Measurements from ENCODE around the gene AP5B1. TPM values are rescaled to one million over a fixed set of nuclear protein-coding genes. Genes with fewer than 3 reads are reported as not detected.

The AP5B1 gene
- total RNA-seq, 4 donors from 2014 or later, result 2.4 to 17.1 (median 5.7) TPM

DNA sequence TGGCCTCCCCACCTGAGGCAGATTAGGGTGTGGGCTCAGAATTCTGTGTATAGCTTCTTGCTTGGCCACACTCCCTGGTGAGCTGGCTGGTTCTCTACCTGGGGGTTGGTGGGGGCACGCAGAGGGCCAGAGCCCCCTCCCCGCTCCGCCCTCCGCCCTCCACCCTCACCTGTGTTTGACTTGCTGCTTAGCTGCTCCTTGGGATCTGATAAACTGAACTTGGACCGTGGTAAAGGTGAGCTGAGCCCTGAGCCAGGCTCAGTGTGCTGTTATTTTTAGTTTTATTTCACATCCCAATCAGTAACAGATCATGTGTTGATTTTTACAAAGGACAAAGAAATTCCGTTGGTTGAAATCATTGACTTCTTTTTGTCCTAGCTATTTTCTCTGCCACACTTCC is 8.0 kb upstream of the AP5B1 start:
- Histone ChIP-seq H3K4me1 (peaks cover 0 to 8% of the 10 kb centered on the region in 2 donors), H3K27ac (no peak overlapping the region), H3K4me3 (no peak overlapping the region), H3K27me3 (peaks cover 10 to 27% of the 10 kb centered on the region in 2 donors), H3K36me3 (no peaks in the 10 kb centered on the region), H3K9me3 (no peaks in the 10 kb centered on the region)
- no peak for DNase-seq
- intact Hi-C loops (cut with DNase I; ENCODE audit: low total_unique reads), result no loop called here
- TF ChIP-seq, protein P1, sequence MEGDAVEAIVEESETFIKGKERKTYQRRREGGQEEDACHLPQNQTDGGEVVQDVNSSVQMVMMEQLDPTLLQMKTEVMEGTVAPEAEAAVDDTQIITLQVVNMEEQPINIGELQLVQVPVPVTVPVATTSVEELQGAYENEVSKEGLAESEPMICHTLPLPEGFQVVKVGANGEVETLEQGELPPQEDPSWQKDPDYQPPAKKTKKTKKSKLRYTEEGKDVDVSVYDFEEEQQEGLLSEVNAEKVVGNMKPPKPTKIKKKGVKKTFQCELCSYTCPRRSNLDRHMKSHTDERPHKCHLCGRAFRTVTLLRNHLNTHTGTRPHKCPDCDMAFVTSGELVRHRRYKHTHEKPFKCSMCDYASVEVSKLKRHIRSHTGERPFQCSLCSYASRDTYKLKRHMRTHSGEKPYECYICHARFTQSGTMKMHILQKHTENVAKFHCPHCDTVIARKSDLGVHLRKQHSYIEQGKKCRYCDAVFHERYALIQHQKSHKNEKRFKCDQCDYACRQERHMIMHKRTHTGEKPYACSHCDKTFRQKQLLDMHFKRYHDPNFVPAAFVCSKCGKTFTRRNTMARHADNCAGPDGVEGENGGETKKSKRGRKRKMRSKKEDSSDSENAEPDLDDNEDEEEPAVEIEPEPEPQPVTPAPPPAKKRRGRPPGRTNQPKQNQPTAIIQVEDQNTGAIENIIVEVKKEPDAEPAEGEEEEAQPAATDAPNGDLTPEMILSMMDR (IDR thresholded peaks at IDR 0.05), result no peak
- TF ChIP-seq POLR2A (IDR thresholded peaks at IDR 0.05), result no peak

DNA sequence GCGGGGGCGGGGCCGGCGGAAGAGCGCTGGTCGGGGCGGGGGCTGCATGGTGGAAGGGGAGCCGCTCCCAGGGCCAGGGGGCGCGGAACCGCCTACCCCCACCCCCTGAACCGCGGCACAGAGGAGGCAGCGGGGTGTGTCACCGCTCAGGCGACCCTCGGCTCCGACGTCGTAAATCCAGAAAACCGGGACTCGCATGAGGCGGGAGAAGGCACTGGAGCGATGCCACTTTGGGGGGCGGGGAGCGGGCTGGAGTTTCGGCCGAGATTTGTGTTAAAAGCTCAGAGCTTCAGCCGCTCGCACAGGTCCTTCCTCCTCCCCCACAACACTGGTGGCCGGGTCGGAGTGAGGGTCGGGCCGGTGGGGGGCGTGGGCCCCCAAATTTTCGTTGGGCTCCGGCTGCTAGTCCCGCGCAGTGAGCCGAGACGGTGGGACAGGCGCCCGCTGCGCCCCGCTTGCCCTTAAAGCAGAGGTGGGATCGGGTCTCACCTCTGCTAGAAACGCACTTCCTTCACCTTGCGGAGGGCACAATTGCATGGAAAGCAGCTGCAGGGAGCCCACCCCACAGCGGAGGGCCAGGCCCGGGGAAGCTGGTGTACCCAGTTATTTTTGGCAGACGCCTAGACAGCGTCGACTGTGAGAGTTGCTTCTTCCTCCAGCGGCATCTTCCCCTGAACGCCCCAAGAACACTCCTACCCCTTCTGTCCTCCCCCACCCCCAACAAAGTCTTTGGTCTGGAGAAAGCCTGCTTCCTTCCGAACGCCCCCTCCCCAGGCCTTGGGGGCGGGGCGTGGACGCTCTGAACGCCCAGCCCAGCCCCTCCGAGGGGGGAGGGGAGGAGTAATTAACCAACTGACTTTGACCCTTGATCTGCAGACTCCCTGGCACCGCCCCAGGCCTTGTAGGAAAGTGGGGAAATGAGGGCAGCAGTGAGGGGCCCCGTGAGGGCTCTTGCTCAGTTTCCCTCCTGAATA is 7.2 kb upstream of the AP5B1 start:
- H3K9me3 ChIP-seq, result no peaks in the 10 kb centered on the region
- TF ChIP-seq, protein P1 (IDR thresholded peaks at IDR 0.05), result no peak
- TF ChIP-seq POLR2A (IDR thresholded peaks at IDR 0.05), result no peak
- H3K27me3 ChIP-seq, result peaks cover 10 to 27% of the 10 kb centered on the region in 2 donors
- H3K27ac ChIP-seq, result no peak overlapping the region
- intact Hi-C loops (cut with DNase I; ENCODE audit: low total_unique reads), result no loop called here
- H3K4me3 ChIP-seq, result no peak overlapping the region
- H3K36me3 ChIP-seq, result no peaks in the 10 kb centered on the region
- peaks cover 0 to 8% of the 10 kb centered on the region in 2 donors for H3K4me1 ChIP-seq
- DNase-seq, result no peak

DNA sequence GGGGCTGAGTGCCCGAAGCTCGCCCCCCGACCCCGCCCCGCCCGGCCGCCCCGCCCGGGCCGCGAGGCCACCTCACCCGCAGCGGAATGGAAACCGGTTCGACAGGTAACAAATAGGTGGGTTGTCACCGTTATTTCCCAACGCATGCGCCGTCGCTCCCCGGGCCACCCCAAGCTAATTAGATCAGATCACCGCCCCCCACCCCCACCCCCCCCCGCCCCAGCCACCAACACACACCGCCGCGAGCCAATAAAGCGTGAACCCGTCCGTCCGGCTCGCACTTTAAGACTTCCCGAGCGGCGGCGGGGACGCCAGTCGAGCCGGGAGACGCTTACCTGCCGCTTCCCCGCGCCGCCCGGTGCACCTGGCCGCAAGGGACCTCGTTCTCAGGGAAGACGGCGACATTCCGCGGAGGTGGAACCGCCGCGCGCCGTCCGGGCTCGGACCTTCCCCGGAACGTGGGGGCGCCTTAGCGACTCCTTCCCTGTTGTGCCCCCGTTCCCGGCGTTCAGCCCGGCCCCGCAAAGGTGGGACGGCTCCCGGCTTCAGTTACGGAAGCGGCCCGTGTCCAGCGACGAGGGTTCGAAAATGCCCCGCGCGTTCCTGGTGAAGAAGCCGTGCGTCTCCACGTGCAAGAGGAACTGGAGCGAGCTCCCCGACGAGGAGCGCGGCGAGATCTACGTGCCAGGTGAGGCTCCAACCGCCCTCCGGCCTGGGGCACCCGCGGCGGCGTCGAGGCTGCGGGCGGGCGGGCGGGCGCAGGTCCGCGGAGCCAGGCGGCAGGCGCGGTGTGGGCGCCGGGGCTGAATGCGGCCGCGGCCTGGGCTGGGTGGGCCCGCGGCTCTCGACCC is 6.2 kb upstream of the AP5B1 start, which contains the start of gene OVOL1:
Gene OVOL1 (plus strand): TSS at position 278 of the 851 bp plus-strand sequence. CDS start 311 bp downstream, at position 589.
- no peak within 1 kb of the TSS for H3K27ac ChIP-seq
- H3K36me3 ChIP-seq, result no peaks in the 10 kb centered on the region
- H3K4me3 ChIP-seq, result peak within 1 kb of the TSS in 1 of 2 donors; percentile 14
- DNase-seq, result no peak
- intact Hi-C loops (cut with DNase I; ENCODE audit: low total_unique reads), result no loop called here
- peak in 1 of 2 donors; percentile 9 for TF ChIP-seq POLR2A (IDR thresholded peaks at IDR 0.05)
- TF ChIP-seq, protein P1 (IDR thresholded peaks at IDR 0.05), result no peak
- H3K9me3 ChIP-seq, result no peaks in the 10 kb centered on the region
- H3K4me1 ChIP-seq, result peaks cover 0 to 8% of the 10 kb centered on the region in 2 donors
- peaks cover 10 to 27% of the 10 kb centered on the region in 2 donors for H3K27me3 ChIP-seq

DNA sequence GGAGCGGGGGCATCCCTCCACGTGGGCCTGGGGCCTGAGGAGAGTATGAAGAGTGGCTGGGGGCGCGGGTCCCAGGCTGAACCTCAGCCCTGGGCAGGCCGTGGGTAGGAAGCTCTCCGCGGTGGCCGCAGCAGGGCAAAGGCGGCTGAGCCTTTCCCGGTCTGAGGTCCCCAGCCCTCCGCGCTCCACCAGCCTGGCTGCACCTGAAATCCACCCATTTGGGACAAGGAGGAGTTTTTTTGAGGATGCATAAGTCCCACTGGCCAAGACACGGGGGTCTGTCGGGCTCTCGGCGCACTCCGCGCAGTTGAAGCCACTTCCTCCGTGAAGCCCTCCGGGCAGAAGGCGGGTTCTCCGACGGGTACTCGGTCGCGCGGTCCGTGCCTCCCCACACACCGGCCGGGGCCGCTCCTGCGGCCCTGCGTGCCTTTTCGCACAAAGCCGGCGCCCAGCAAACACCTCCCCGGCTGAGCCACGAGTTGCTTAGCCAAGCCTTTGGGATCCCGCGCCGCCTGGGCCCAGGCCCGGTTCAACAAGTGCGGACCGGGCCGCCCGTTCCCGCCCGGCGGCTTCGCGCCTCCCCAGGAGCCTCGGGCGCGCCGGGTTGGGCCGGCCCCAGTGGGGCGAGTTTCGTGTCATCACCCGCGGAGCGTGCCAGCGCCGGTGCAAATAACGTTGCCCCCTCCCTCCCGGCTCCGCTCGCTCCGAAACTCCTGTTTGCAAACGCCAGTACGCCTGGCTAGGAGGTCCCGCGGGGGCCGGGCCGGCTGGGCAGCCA is 5.4 kb upstream of the AP5B1 start:
- H3K9me3 ChIP-seq, result no peaks in the 10 kb centered on the region
- intact Hi-C loops (cut with DNase I; ENCODE audit: low total_unique reads), result no loop called here
- H3K36me3 ChIP-seq, result no peaks in the 10 kb centered on the region
- no peak for DNase-seq
- peaks cover 0 to 8% of the 10 kb centered on the region in 2 donors for H3K4me1 ChIP-seq
- H3K27ac ChIP-seq, result no peak overlapping the region
- no peak overlapping the region for H3K4me3 ChIP-seq
- TF ChIP-seq POLR2A (IDR thresholded peaks at IDR 0.05), result no peak
- TF ChIP-seq, protein P1 (IDR thresholded peaks at IDR 0.05), result no peak
- peaks cover 10 to 27% of the 10 kb centered on the region in 2 donors for H3K27me3 ChIP-seq
